ENCODE data around the gene CYB5RL.
"Not testable (repeated sequence)": the region's sequence is repeated elsewhere in the genome, so short reads cannot be mapped to it uniquely, and the experiment has no call there.

CYB5RL gene

GRCh38 chr1:54199765-54200518, at the start of gene CYB5RL, which contains the start of gene MRPL37:
CYB5RL (minus strand) TSS chr1:54200030; CDS start chr1:54195616, 4,414 bp downstream.
MRPL37 (plus strand) TSS chr1:54200167; CDS start chr1:54200244, 77 bp downstream.
- peak; percentile 97 for DNase-seq

DNA sequence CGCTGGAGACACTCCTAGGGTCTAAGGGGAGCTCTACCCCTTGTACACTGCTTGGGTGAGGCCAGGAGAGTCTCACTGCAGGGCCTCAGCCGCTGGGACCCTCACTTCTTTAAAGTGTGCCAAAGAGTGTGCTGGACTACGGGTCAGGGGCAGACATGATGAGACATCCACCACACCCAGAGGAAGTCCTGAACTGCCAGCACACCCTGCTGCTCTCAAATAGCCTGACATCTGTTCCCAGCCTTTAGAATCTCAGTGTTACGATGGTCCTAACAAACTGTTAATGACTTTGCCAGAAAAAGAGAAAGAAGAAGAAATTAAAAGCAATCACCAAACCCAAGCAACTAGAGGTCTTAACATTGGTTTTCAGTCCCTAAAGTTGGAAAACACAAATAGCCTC, 49.1 kb upstream of the CYB5RL start:
- no peak for DNase-seq

GRCh38 chr1:54247863-54248515, 48.2 kb upstream of the CYB5RL start:
- DNase-seq, result no peak

DNA sequence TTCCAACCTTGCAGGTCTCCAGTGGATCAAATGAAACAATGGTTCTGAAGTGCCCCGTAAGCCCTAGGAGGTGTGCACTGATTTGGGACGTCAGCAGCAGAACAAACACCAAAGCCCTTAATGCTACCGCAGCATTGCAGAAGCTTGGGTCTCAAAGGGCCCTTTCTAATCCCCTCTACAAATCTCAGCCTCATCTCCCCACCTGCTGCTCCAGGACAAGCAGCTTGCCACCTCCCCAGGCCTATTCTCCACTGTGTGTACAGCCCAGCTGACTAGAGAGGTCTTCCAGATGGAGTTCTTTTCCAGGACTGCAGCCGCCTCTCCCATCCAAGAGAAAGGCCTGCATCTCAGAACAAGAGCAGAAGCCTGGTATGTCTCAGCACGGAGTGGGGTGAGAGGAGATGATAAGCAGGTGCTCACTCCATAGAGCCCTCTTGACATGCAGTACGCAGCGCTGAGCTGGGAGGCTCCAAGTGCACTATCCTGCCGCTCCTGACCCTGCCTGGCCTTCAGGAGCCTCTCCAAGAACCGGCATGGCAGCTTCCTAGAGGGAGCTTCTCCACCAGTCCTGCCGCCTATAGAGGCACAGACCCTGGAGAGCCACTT, 46.4 kb upstream of the CYB5RL start:
- no peak for DNase-seq

DNA sequence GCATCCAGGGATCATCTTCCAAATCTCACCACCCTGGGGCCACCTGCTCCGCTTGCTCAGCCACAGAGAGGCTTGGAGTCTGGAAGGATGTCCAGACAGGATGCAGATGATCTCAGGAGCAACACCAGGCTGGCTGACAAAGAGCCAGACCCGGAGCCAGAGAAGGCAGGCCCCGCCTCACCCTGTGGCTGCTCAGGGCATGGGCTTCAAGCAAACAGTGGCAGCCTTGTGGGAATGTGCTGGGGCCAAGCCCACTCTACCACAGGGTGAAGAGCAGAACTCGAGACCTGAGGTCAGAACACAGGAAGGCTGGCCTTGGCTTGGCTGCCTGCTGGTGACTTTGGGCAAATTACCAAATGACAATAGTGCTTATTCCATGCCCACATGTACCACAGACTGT, 45.7 kb upstream of the CYB5RL start:
- DNase-seq, result no peak

DNA sequence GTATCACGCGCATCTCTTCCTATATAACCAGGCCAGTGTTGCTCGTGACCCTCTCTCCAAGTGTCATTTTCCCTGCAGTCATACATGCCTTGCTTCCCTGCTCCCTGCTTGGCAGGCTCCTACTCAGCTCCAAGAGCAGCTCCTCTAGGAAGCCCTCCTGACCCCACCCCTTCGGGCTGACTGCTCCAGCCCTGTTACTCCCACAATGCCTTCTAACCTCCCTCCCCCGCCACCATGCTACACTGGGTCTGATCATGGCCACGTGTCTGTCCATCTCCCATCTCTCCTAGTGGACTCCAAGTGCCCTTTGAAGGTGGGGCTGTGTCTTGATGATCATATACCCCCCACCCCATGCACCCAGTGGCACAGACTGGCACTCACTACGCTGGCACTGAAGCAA, 44.8 kb upstream of the CYB5RL start:
- DNase-seq, result no peak

GRCh38 chr1:54243022-54243421, 43.2 kb upstream of the CYB5RL start:
- no peak for DNase-seq

DNA sequence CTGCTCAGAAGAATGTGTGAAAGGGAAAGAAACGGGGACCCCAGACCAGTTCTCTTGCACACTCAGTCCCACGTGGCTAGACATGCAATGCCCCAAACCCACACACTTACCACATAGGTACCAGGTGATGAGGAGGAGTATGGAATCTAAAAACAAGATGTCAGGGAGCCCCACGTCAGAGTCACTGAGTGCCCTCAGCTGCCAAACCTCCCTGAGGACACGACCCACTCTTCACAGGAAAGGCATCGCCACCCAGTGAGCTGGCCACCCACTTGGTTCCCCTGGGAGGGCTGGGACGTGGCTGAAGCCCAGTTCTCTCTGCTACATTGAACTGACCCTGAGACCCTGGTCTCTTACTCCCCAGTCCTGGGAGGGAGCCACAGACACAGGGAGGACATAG, 41.5 kb upstream of the CYB5RL start:
- DNase-seq, result no peak

DNA sequence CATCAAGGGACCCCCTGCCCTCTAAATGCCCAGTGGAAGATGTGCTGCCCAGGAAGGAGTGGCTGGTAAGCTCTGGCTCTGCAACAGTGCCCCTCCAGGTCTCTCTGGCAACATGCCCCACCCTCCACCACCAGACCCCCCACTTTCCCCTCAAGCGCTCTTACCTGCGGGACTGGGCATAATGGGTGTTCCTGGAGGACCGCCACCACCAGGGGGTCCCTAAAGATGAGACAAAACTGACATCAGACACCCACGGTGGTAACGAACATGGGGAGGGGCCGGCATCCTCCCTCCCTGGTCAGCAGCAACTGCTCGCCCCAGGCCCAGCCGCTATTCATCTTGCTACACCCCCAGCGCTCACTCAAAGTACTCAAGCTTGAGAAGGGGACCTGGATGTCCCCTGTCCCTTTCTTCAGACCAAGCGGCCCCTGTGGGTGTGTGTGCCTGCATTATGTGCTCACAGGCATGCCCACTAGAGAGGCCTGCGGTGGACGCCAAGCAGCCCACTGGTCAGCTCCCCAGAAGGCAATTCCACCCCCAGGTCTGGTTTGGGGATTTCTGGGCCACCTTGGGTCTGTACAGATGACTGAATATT, 41.0 kb upstream of the CYB5RL start:
- DNase-seq, result no peak

GRCh38 chr1:54239631-54240031, 39.8 kb upstream of the CYB5RL start:
- DNase-seq, result no peak

GRCh38 chr1:54239035-54239383, 39.2 kb upstream of the CYB5RL start:
- DNase-seq, result no peak

DNA sequence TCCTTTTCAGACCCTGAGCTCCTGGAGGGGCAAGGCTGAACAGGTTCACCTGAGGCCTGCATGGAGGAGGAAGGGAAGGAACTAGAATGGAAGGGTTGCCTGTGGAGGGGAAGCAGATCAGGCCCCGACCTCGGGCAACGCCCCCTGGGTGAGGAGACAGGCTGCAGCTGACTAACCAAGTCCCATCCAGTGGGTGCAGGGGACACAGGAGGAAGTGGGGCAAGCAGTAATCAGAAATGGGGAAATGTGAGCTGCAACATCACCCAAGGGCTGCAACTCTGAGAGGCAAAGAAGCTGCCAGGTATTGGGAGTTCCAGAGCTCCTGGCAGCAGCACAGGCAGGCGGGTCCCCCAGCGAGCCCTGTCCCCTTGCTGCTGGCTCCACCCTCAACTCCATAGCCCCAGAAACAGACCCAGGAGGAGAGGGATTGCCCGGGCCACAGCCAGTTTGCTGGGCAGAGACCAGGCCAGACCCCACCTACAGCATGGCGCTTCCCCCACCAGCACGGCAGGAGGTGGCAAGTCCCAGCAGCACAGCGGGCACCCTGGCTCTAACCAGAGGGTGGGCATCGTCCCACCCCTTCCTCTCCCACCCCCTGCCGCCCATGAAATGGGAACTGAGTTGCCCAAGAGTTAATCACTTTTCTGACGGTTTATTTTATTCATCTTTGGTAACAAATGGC, 38.7 kb upstream of the CYB5RL start:
- no peak for DNase-seq

GRCh38 chr1:54237586-54237985, 37.8 kb upstream of the CYB5RL start:
- no peak for DNase-seq

- DNase-seq, result no peak
These were observed 34.5 kb upstream of the CYB5RL start for GRCh38 chr1:54234284-54234683.

DNA sequence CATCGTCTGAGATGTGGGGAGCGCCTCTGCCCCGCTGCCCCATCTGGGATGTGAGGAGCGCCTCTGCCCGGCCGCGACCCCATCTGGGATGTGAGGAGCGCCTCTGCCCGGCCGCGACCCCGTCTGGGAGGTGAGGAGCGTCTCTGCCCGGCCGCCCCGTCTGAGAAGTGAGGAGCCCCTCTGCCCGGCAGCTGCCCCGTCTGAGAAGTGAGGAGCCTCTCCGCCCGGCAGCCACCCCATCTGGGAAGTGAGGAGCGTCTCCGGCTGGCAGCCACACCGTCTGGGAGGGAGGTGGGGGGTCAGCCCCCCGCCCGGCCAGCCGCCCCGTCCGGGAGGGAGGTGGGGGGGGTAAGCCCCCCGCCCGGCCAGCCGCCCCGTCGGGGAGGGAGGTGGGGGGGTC, 33.4 kb upstream of the CYB5RL start:
- DNase-seq, result not testable (repeated sequence)

DNA sequence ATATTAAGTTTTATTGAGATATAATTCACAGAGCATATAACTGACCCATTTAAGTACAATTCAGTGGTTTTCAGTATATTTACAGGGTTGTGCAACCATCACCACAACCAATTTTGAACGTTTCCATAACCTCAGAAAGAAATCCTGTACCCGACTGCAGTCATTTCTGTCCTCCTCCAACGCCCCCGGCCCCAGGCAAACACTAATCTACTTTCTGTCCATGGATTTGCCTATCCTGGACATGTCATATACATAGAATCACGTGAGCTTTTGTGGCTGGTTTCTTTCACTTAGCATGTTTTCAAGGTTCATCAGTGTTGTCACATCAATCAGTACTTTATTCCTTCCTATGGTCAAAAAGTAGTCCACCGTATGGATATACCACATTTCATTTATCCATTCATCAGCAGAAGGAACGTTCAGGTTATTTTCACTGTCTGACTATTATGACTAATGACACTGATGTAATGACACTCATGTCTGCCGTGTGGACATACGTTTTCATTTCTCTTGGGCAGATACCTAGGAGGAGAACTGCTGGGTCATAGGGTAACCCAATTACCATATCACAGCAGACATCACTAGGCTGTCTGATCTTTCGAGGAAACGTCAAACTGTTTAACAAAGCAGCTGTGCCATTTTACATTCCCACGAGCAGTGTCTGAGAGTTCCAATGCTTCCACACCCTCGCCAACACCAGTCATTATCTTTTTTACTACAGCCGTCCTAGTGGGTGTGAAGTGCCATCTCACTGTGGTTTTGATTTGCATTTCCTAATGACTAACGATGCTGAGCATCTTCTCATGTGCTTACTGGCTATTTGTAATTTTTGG, 30.9 kb upstream of the CYB5RL start:
- DNase-seq, result no peak

GRCh38 chr1:54229281-54229891, 29.6 kb upstream of the CYB5RL start:
- no peak for DNase-seq

GRCh38 chr1:54228638-54229079, 28.8 kb upstream of the CYB5RL start:
- DNase-seq, result no peak

- no peak for DNase-seq
These were observed 28.1 kb upstream of the CYB5RL start for GRCh38 chr1:54227891-54228310.

DNA sequence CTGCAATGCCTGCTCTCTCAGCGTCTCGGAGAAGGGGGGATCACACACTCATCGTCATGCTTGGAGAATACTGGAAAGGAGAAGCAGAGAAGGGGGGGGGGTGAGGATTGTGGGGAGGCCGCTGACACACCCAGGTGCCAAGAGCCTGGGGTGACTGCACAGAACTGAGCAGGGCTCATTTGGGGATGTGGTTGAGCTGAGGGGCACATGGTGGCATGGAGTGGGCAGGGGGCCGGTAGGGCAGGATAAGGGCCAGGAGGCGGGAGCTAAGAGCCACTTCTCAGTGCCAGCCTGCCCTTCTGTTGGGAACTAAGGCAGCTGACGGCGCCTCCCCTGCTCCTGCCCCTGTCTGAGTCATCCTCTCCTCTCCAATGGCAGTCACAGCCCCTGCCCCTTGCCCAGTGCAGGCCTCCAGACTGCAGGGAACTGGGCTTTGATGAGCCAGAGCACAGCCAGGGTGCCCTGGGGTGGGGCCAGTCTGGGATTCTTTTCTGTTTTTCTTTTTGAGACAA, 27.3 kb upstream of the CYB5RL start:
- DNase-seq, result no peak

DNA sequence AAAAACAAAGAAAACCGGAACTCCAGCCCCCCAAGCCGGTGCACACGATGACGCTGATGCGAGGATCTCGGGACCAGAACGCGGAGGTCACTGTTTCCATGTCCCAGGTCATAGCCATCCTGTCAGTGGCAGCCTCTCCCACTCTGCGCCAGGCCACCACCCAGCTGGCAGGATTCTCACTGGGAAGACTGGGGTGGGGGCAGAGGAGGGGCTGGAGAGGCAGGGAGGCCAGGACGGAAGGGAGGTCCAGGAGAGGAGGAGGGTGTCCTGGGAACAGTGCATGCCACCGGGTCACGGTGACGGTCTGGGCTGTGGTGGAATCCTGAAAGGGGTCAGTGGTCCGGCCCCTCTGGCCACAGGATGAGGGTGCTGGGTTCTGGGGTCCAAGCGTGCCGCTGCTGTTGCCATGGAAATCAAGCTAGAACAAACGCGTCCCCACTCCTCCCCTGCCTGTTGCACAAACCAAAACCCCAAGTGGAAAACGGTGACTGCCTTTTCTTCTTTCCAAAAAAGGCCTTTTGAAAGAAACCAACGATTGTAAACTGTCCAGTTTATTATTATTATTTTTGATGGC, 26.2 kb upstream of the CYB5RL start:
- DNase-seq, result no peak

Measured in DMS79 (cell line).